H1 (cell line): ENCODE measurements around the gene CMBL. TPM values are rescaled to one million over a fixed set of nuclear protein-coding genes. Genes with fewer than 3 reads are reported as not detected.
"Not testable (repeated sequence)": the region's sequence is repeated elsewhere in the genome, so short reads cannot be mapped to it uniquely, and the experiment has no call there.

Source experiments
- CTCF ChIA-PET: fragments of 300-600 bp; sonication (Branson Sonifier 250); formaldehyde crosslinking; loops from one replicate; lab custom pipeline; 2021; ENCODE audit not compliant: partially characterized antibody; lab: Charles Lee
- POLR2A ChIA-PET: fragments of 300-600 bp; sonication (Branson Sonifier 250); formaldehyde crosslinking; loops from one replicate; lab custom pipeline; 2021; ENCODE audit warnings: inconsistent platforms; ENCODE audit not compliant: partially characterized antibody; lab: Charles Lee
- DNase-seq, 2 experiments: peaks; one replicate each; pipeline versions ENCODE4 v3.0.0 to v3.0.0-alpha.2; 2010 to 2022; ENCODE audit warnings: low spot score in 2 of 2, low read depth in 1 of 2, mixed read lengths in 1 of 2
- FAIRE-seq: peaks from 2 replicates; lab custom pipeline; 2011; peaks lifted over from hg19 to GRCh38; lab: Jason Lieb, UNC
- H2AFZ ChIP-seq: 2 replicates; pipeline ENCODE4 v1.8.1; 2012; ENCODE audit warnings: low read length, inconsistent platforms
- H2AK5ac ChIP-seq: 2 replicates; pipeline ENCODE4 v1.6.1; 2013; ENCODE audit warnings: low read depth, low read length
- H2BK120ac ChIP-seq: replicated peaks from 2 replicates; pipeline ENCODE3; 2013; ENCODE audit warnings: low read depth, low read length, inconsistent platforms
- H2BK12ac ChIP-seq: 2 replicates; pipeline ENCODE4 v1.6.1; 2013; ENCODE audit warnings: low read depth, low read length
- H2BK15ac ChIP-seq: 2 replicates; pipeline ENCODE4 v1.6.1; 2013; ENCODE audit warnings: low read length
- H2BK20ac ChIP-seq: 2 replicates; pipeline ENCODE4 v1.6.1; 2013; ENCODE audit warnings: low read length
- H2BK5ac ChIP-seq: 2 replicates; pipeline ENCODE4 v1.6.1; 2013; ENCODE audit warnings: low read depth, low read length
- H3K14ac ChIP-seq: 2 replicates; pipeline ENCODE4 v1.6.1; 2013; ENCODE audit warnings: inconsistent platforms; ENCODE audit not compliant: insufficient read length
- H3K18ac ChIP-seq: 2 replicates; pipeline ENCODE4 v1.6.1; 2013; ENCODE audit warnings: low read length; ENCODE audit errors: extremely low read depth
- H3K23ac ChIP-seq: 2 replicates; pipeline ENCODE4 v1.6.1; 2013; ENCODE audit warnings: inconsistent platforms; ENCODE audit not compliant: insufficient read length
- H3K23me2 ChIP-seq: 2 replicates; pipeline ENCODE4 v1.6.1; 2013; ENCODE audit warnings: low read depth, low read length
- H3K27ac ChIP-seq: 2 replicates; pipeline ENCODE4 v1.6.1; 2011; ENCODE audit warnings: low read depth, low read length, inconsistent platforms
- H3K27me3 ChIP-seq, 4 experiments: replicated peaks in 1 of 4; 1 replicate in 1 of 4; 2 replicates in 3 of 4; pipeline versions ENCODE4 v1.6.1 to v1.8.1; 2011 to 2013; ENCODE audit warnings: low read length in 3 of 4, mild to moderate bottlenecking in 3 of 4, inconsistent platforms in 2 of 4, mixed read lengths in 2 of 4, moderate library complexity in 1 of 4; ENCODE audit not compliant: control insufficient read depth in 3 of 4, insufficient read depth in 3 of 4; ENCODE audit errors: extremely low read depth in 1 of 4
- H3K36me3 ChIP-seq, 4 experiments: 2 replicates each; pipeline versions ENCODE4 v1.6.1 to v1.8.1; 2011 to 2013; ENCODE audit warnings: mild to moderate bottlenecking in 4 of 4, low read length in 3 of 4, moderate library complexity in 2 of 4, control low read depth in 1 of 4, inconsistent platforms in 1 of 4; ENCODE audit not compliant: insufficient read depth in 4 of 4, control insufficient read depth in 2 of 4
- H3K4ac ChIP-seq: replicated peaks from 2 replicates; pipeline ENCODE3; 2013; ENCODE audit warnings: low read length, low read depth, mixed read lengths, inconsistent platforms; ENCODE audit not compliant: insufficient read length
- H3K4me1 ChIP-seq, 4 experiments: replicated peaks in 1 of 4; 1 replicate in 1 of 4; 2 replicates in 3 of 4; pipeline versions ENCODE4 v1.6.1 to v1.8.1; 2011 to 2013; ENCODE audit warnings: low read length in 3 of 4, inconsistent platforms in 2 of 4, mixed read lengths in 1 of 4; ENCODE audit not compliant: insufficient read depth in 4 of 4, control insufficient read depth in 3 of 4
- H3K4me2 ChIP-seq, 2 experiments: 2 replicates each; pipeline versions ENCODE4 v1.6.1 to v1.8.1; 2011 to 2013; ENCODE audit warnings: low read depth in 2 of 2, low read length in 2 of 2, control low read depth in 1 of 2, inconsistent platforms in 1 of 2, mild to moderate bottlenecking in 1 of 2; ENCODE audit not compliant: insufficient read depth in 1 of 2
- H3K4me3 ChIP-seq, 4 experiments: fragments of 200-600, 300-600 bp in 1 of 4; sonication (generic), shearing (Covaris generic), sonication (Bioruptor Twin) in 1 of 4; 2 replicates each; pipeline versions ENCODE4 v1.5.1 to v1.8.1; 2011 to 2016; ENCODE audit warnings: low read length in 4 of 4, low read depth in 3 of 4, control low read depth in 2 of 4, inconsistent platforms in 2 of 4, mild to moderate bottlenecking in 2 of 4, mixed read lengths in 1 of 4, moderate library complexity in 1 of 4; ENCODE audit not compliant: insufficient read depth in 2 of 4; ENCODE audit errors: extremely low read depth in 1 of 4
- H3K56ac ChIP-seq: replicated peaks from 2 replicates; pipeline ENCODE3; 2013; ENCODE audit warnings: low read depth, mild to moderate bottlenecking, mixed read lengths, low read length, inconsistent platforms; ENCODE audit not compliant: insufficient read length
- H3K79me1 ChIP-seq: 2 replicates; pipeline ENCODE4 v1.6.1; 2013; ENCODE audit warnings: low read depth, low read length, control low read depth
- H3K79me2 ChIP-seq, 2 experiments: 2 replicates each; pipeline versions ENCODE4 v1.6.1 to v1.8.1; 2012 to 2013; ENCODE audit warnings: low read length in 2 of 2, mild to moderate bottlenecking in 2 of 2, inconsistent platforms in 1 of 2; ENCODE audit not compliant: insufficient read depth in 2 of 2, control insufficient read depth in 1 of 2
- H3K9ac ChIP-seq, 4 experiments: replicated peaks in 1 of 4; 1 replicate in 1 of 4; 2 replicates in 3 of 4; pipeline versions ENCODE4 v1.6.1 to v1.8.1; 2011 to 2013; ENCODE audit warnings: low read depth in 3 of 4, low read length in 3 of 4, control low read depth in 2 of 4, mild to moderate bottlenecking in 2 of 4, moderate library complexity in 2 of 4, inconsistent platforms in 1 of 4; ENCODE audit errors: extremely low read depth in 1 of 4
- H3K9me3 ChIP-seq, 2 experiments: 2 replicates each; pipeline versions ENCODE4 v1.6.1 to v1.8.1; 2012 to 2013; ENCODE audit warnings: mild to moderate bottlenecking in 2 of 2, moderate library complexity in 2 of 2, control low read depth in 1 of 2, inconsistent platforms in 1 of 2, low read depth in 1 of 2, low read length in 1 of 2, mixed read lengths in 1 of 2; ENCODE audit not compliant: insufficient read depth in 2 of 2
- H4K20me1 ChIP-seq, 2 experiments: replicated peaks in 1 of 2; 2 replicates each; pipeline versions ENCODE3 to v1.8.1; 2011 to 2013; ENCODE audit warnings: inconsistent platforms in 2 of 2, low read length in 2 of 2, mild to moderate bottlenecking in 1 of 2; ENCODE audit not compliant: insufficient read depth in 2 of 2, control insufficient read depth in 1 of 2
- H4K5ac ChIP-seq: 2 replicates; pipeline ENCODE4 v1.6.1; 2013; ENCODE audit warnings: low read length, low read depth, mixed read lengths, inconsistent platforms; ENCODE audit not compliant: insufficient read length
- H4K8ac ChIP-seq: 2 replicates; pipeline ENCODE4 v1.8.0; 2013; ENCODE audit warnings: mild to moderate bottlenecking, moderate library complexity, low read length, inconsistent platforms; ENCODE audit not compliant: insufficient read depth; ENCODE audit errors: extremely low read depth
- H4K91ac ChIP-seq: replicated peaks from 2 replicates; pipeline ENCODE3; 2013; ENCODE audit warnings: low read length, mixed read lengths, inconsistent platforms; ENCODE audit not compliant: insufficient read length
- WGBS, 2 experiments: shearing (Covaris generic) in 1 of 2; methylation state at CpG; one replicate each; pipeline versions ENCODE4 v1.1.6 to v1.1.7; 2013 to 2015; ENCODE audit warnings: low lambda C conversion rate in 2 of 2, mixed read lengths in 2 of 2, inconsistent platforms in 1 of 2, low coverage in 1 of 2, missing lambda C conversion rate in 1 of 2; ENCODE audit not compliant: insufficient replicate concordance in 2 of 2, insufficient coverage in 1 of 2, insufficient read length in 1 of 2; ENCODE audit errors: extremely low coverage in 1 of 2, missing lambda C conversion rate in 1 of 2; 5-methylcytosine and 5-hydroxymethylcytosine counted together
- polyA plus RNA-seq, 7 experiments: library from polyadenylated mRNA; depleted of rRNA in 3 of 7; stranded (reverse) in 5 of 7; unstranded in 2 of 7; fragments of >200 nt in 5 of 7; fragments of 200-250 nt in 2 of 7; gene quantifications; 1 replicate in 5 of 7; 2 replicates in 1 of 7; 4 replicates in 1 of 7; pipeline versions ENCODE4 v1.2.1 to v1.2.3, GENCODE V29; 2011 to 2013; ENCODE audit warnings: missing spikeins in 2 of 7, mixed read lengths in 2 of 7
- total RNA-seq: library from RNA; stranded (reverse); fragmentation: NEBNext Ultra II Directional; extraction: Animal tissue kit (Norgen Biotek cat#: 25700); gene quantifications from 2 replicates; pipeline ENCODE4 v1.2.1, GENCODE V29; 2021

The CMBL gene
- total and polyA plus RNA-seq, 2 of the 8 experiments (the other 6 are each of a cell fraction or from before 2014, with no cell fraction given) = 27.9 to 32.1 TPM

DNA sequence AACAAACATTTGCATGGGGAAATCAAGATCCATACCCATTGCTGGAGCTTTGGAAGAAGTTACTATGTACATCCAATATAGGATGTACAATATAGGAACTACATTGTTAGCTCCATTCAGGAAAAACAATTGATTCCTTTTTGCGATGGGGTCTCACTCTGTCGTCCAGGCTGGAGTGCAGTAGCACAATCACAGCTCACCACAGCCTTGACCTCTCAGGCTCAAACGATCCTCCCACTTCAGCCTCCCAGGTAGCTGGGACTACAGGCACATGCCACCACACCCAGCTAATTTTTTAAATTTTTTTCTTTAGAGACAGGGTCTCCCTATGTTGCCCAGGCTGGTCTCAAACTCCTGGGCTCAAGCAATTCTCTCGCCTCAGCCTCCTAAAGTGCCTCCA, 60.5 kb downstream of the CMBL start:
- not testable (repeated sequence) for FAIRE-seq, H2BK15ac ChIP-seq
- POLR2A ChIA-PET = interaction anchor here (0.6 to 1.8 kb wide), 5 partner anchors 10 to 88 kb away, joined by 3 to 6 read pairs (median 4); no protein-coding TSS in a partner anchor

More for the DNA sequence above, 60.5 kb downstream of the CMBL start:
- H3K9me3 ChIP-seq, H3K18ac ChIP-seq, CTCF ChIA-PET, H3K23ac ChIP-seq, H4K20me1 ChIP-seq, H2BK12ac ChIP-seq, H3K56ac ChIP-seq, H3K14ac ChIP-seq, H3K4ac ChIP-seq, H2BK120ac ChIP-seq, H3K4me2 ChIP-seq, H2BK20ac ChIP-seq, H2AFZ ChIP-seq, H2AK5ac ChIP-seq, H3K27me3 ChIP-seq, H4K8ac ChIP-seq, H3K79me1 ChIP-seq, H3K36me3 ChIP-seq, H3K4me3 ChIP-seq, H2BK5ac ChIP-seq, H3K27ac ChIP-seq, DNase-seq, H3K9ac ChIP-seq, H3K4me1 ChIP-seq, H4K91ac ChIP-seq, H4K5ac ChIP-seq: not testable (repeated sequence)
- peaks cover 13% of the 10 kb centered on the region for H3K23me2 ChIP-seq
- peaks cover 21 to 38% of the 10 kb centered on the region in 2 experiments for H3K79me2 ChIP-seq
- WGBS, 2 experiments = 92% methylated on average over 4 of the region's 4 CpGs; no CpG with 5 or more reads in 1 of the 2 experiments
